Activated T-helper 1 cell treated with anti-CD3 and anti-CD28 coated beads, Interleukin-2, amount 50 U/mL, for 16 hours (primary cell): ENCODE results near the gene CFAP119.

Source experiments
- DNase-seq, 2 donors: peaks; one replicate each; pipeline ENCODE4 v3.0.0-alpha.2; 2020; ENCODE audit warnings: low read depth in 1 of 2, low spot score in 1 of 2

Gene CFAP119

GRCh38 chr16:30782486-30783279 is 20.8 kb upstream of the CFAP119 start:
- no peak for DNase-seq

DNA sequence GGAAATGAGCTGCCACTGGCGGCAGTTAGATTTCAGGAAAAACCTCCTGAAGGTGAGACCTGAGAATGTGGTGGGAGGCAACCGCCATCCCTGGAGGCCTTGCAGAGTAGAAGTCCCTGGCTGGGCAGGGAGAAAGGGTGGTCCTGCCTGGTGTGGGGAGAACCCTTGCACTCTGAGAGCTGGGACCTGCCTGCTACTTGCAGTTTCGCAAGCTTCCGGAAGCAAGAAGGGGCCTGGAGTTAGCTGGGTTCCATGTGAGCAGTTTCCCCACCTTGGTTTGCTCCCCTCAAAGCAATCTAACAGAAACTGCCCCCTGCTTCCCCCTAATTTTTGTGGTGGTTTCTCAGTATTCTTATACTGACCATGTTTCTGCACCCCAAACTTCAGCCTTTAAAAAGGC is 18.7 kb upstream of the CFAP119 start:
- no peak for DNase-seq

GRCh38 chr16:30780021-30780420 is 18.2 kb upstream of the CFAP119 start:
- DNase-seq = no peak

- DNase-seq = no peak
Measured at GRCh38 chr16:30779596-30779995, 17.7 kb upstream of the CFAP119 start.

DNA sequence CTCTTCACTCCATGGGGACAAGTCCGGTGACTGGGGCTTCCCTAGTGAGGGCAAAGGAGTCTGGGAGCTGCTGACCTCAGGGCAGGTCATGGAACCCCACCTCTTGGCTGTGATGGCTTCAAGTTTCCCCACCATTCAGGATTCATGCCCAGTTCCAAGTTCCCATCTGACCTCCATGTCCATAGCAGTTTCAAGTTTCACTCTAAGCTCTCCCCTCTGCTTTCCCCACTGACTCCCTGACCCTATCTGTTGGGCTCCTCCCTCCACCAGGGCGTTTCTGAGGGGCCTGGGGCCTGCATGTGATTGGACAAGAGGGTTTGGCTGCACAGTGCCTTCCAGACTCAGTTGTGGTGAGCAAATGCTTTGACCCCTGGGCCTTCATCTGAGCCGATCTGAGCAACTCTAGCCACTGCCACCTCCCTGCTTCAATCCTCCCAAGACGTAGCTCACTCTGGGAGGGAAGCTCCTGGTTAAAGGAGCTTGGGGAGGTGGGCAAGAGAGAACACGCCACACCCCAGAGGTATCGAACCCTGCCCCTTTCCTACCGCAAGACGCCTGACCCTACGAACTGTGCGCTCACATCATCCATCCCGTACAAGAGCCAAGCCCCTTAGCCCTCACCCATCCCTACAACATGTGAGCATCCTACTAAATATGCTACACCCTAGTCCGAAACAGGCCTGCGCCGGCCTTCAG is 16.8 kb upstream of the CFAP119 start:
- DNase-seq = no peak

DNA sequence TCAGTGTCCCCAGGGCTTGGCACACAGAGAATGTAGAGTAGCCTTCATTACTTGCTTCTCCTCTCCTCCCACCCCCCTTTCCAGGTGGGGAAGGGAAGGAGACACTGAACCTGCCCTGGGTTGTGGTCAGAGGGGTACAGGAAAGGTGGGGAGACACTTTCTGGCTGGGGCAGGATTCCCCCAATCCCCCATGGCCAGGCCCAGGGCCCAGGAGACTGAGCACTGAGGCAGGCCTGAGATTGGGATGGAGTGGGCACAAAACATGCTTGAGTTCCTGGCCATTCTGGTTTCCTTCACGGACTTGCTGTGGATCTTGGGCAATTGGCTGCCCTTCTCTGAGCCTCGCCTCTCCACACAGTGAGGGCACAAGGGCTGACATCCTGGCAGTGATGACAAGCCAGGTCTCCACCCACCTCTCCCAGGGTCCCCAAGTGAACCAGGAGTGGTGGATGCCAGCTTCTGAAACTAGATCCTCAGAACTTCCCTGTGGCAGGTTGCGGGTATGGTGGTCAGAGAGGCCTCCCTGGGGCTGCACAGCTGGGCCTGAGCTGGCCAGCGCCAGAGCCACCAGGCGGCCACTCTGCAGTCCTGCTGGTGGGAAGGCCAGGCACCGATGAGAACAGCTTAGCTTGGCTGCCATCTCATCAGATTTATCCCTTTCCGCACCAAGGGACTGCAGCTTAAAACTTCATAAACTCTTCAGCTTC is 15.9 kb upstream of the CFAP119 start:
- DNase-seq = no peak

DNA sequence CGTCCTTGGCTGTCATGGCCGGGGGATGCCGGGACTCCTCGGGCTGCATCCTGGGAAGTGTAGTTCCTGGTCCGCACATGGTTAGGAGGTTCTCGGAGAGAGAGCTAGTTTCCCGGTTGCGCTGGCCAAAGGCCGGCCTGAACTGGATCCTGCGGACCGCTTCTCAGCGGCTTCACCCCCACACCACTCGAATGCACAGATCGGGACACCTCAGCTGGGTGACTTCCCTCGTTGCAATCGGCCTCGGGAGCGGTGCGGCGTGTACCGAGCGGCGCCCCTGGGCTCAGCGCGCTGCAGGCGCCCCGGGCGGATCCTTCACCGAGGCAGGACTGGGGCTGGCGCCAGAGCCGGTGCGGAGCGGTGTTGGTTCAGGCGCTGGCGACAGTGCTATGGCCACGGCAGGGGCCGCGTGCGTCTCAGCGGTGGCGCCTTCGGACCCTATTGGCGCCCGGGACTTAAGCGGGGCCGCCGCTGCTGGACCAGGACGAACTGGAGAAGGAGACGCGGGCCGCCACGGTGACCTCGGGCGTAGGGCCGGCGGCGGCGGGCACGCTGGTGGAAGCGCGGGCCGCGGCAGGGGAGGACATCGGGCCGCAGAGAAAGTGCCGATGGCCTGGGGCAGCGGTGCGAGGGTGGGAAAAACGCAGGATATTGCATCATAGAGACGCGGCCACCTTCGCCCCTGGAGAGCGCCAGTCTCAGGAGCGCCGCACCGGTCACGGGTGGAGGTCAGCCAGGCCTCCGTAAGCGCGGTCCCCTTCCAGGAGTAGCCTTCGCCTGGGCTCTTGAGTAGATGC is 13.7 kb upstream of the CFAP119 start:
- DNase-seq = peak in 1 of 2 donors; percentile 35

DNA sequence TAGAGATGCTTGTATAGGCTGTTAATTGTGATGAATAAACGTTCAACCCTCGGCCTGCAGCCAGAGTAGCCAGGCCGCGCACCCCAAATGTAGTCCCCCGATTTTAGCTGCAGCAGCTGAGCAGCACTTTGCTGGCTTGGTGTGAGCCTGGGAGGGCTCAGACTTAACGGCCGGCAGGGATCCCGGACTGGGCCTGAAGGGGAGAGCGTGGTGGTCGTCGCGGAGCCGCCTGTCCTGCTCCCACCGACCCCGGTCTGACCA is 13.2 kb upstream of the CFAP119 start:
- DNase-seq = no peak

DNA sequence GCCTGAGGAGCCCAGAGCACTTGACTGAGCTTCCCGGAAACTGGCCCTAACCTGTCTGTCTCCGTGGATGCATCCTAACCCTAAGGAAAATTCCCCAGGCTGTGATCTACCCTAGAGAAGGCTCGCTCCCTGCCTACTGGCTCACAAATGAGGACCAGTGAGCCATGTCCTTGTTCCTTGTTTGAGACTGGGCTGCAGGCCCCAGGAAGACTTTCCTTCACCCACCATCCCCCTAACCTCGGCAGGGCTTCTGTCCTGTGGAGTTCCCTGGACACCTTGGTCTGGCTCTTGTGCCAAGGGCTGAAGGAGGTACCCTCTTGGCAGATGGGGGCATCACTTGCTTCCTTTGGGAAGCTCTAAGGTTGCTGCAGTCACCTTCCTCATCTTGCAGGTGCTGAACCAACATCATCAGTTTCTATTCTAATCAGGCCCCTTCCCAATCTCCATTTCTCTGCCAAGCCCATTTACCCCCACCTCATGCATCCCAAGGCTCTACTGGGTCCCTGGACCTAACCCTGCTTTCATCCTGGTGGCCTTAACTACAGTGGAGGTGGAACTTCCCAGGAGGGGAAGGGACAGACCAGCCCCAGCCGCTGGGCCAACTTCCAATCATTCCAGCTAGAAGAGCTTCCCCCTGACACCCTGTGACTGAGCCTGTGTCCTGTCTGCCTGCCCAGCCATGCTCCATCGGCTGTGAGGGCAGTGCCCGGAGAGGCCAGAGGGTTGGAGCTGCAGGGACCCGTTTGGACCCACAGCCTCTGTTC is 12.7 kb upstream of the CFAP119 start:
- DNase-seq = no peak

DNA sequence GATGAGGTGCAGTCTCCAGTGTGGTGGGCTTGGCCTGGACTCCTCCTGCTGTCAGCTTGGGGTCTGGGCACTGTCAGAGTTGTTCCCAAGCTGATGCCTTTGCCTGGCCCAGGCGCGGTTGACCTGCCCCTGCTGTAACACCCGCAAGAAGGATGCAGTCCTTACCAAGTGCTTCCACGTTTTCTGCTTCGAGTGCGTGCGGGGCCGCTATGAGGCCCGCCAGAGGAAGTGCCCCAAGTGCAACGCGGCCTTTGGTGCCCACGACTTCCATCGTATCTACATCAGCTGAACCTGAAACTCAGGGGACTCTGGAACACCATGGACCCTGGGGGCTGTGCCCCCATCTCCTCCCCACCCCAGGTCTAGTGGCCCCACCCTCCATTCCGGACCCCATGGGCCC is 12.0 kb upstream of the CFAP119 start:
- no peak for DNase-seq

GRCh38 chr16:30771726-30772125 is 9.9 kb upstream of the CFAP119 start:
- DNase-seq = no peak

DNA sequence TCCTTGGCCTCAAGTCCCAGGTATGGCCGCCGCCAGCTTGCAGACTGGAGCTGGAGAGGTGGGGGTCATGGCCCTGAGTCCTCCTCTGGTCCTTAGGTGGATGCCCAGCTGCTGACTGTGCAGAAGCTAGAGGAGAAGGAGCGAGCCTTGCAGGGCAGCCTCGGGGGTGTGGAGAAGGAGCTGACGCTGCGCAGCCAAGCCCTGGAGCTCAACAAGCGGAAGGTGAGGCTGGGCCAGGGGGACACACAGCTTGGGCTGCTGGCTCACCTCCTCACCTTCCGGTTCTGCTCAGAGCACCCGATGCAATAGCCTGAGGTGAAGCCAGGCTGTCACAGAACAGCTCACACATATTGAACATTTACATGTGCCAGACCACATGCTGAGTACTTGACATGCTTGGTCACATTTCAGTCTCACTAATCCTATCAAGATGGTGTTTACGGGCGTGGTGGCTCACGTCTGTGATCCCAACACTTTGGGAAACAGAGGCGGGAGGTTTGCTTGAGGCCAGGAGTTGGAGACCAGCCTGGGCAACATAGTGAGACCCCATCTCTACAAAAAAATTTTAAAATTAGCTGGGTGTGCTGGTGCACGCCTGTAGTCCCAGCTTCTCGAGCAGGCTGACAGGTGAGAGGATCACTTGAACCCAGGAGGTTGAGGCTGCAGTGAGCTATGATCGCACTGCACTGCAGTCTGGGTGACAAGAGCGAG is 7.7 kb upstream of the CFAP119 start:
- no peak for DNase-seq

DNA sequence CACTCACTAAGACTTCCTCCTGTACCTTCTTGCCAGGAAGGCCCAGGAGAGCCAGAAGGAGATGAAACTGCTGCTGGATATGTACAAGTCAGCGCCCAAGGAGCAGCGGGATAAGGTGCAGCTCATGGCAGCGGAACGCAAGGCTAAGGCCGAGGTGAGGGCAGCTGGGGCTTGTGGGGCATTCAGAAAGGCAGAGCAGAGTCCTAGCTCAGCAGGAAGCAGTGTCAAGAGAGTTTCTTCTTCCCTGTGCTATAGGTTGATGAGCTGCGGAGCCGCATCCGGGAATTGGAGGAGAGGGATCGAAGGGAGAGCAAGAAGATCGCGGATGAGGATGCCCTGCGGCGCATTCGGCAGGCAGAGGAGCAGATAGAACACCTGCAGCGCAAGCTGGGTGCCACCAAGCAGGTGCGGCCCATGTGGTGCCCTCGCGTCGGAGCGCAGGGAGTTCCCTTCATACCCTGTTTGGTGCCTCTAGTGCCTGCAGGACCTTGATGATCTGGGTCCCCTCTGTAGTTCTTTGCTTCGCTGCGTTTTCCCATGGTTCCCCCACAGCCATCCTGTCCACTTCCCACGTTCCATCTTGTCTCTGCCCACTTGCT is 6.8 kb upstream of the CFAP119 start:
- DNase-seq = no peak

GRCh38 chr16:30767767-30768465 is 6.1 kb upstream of the CFAP119 start:
- no peak for DNase-seq

DNA sequence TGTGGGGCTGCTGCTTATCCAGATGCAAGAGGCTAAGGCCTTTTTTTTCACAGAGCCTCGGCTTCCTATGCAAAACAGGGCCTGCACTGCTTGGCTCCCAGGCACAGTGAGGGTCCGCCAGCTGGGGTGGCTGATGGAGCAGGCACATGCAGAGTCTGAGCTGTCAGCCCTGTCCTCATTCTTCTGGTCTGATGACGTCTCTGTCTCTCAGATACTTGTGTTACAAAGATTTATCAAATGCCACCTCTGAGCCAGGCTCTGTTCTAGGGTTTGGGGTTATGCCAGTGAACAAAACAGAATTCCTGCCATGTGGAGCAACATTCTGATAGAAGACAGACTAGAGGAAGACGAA is 5.0 kb upstream of the CFAP119 start:
- no peak for DNase-seq

DNA sequence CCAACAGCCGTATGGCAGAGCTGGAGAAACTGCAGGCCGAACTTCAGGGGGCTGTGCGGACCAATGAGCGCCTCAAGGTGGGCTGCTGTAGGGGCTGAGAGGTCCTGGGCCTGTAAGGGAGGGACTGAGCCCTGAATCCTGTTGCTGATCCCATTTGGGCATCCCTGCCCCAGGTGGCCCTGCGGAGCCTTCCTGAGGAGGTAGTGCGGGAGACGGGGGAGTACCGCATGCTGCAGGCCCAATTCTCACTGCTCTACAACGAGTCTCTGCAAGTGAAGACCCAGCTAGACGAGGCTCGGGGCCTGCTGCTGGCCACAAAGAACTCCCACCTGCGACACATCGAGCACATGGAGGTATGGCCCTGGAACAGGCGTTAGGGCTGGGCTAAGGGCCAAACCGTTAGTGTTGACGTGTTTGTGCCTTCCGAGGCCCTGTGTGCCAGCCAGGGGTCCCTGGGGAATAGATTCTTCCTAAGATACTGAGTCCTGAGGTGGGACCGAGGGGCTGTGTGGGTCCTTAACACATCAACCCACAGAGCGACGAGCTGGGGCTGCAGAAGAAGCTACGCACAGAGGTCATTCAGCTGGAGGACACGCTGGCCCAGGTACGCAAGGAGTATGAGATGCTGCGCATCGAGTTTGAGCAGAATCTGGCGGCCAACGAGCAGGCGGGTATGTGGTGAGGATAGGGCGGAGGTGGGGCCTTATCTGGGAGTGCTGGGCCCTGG is 4.5 kb upstream of the CFAP119 start:
- DNase-seq = no peak

DNA sequence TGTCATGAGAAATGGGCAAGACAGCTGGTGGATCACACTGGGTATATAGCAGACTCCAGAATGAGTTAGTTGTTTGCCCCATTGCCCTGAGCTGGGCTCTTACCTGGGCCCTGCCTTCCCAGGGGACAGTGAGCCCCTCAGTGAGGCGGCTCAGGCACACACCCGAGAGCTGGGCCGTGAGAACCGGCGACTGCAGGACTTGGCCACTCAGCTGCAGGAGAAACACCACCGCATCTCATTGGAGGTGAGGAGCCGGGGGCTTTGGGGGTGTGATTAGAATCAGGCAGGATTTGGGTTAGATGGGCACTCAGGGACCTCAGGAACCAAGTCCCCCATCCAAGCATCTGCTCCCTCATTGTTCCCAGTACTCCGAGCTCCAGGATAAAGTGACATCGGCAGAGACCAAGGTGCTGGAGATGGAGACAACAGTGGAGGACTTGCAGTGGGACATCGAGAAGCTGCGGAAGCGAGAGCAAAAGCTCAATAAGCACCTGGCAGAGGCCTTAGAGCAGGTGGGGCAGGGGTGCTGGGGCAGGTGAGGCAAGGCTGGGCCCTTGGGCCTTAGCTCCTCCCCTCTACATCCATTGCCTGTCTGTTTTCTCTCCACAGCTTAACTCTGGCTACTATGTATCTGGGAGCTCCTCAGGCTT is 3.1 kb upstream of the CFAP119 start:
- no peak for DNase-seq

GRCh38 chr16:30764086-30764485 is 2.2 kb upstream of the CFAP119 start:
- DNase-seq = no peak
